Measurements from ENCODE around the gene P2RX2.

Gene P2RX2

GRCh38 chr12:132618683-132619043 lies at the start of gene P2RX2:
P2RX2 (plus strand) TSS chr12:132618776; CDS start chr12:132618817, 41 bp downstream.
- DNase-seq, result no peak

- DNase-seq, result no peak
Observed at GRCh38 chr12:132568826-132569480, 49.6 kb upstream of the P2RX2 start.

GRCh38 chr12:132569856-132570480 lies 48.6 kb upstream of the P2RX2 start:
- no peak for DNase-seq

GRCh38 chr12:132570635-132571034 lies 47.9 kb upstream of the P2RX2 start:
- DNase-seq, result no peak

- DNase-seq, result no peak
Observed at GRCh38 chr12:132571051-132571450, 47.5 kb upstream of the P2RX2 start.

- DNase-seq, result no peak
Observed at GRCh38 chr12:132571598-132571997, 47.0 kb upstream of the P2RX2 start.

GRCh38 chr12:132572106-132572505 lies 46.5 kb upstream of the P2RX2 start:
- no peak for DNase-seq

GRCh38 chr12:132572801-132573760 lies 45.5 kb upstream of the P2RX2 start:
- no peak for DNase-seq

GRCh38 chr12:132574271-132574996 lies 44.1 kb upstream of the P2RX2 start:
- DNase-seq, result no peak

GRCh38 chr12:132575661-132576060 lies 42.9 kb upstream of the P2RX2 start:
- DNase-seq, result no peak

- no peak for DNase-seq
Observed at GRCh38 chr12:132576701-132577100, 41.9 kb upstream of the P2RX2 start.

- DNase-seq, result no peak
Observed at GRCh38 chr12:132577191-132577920, 41.2 kb upstream of the P2RX2 start.

GRCh38 chr12:132578118-132578517 lies 40.5 kb upstream of the P2RX2 start:
- no peak for DNase-seq

- no peak for DNase-seq
Observed at GRCh38 chr12:132578826-132579225, 39.8 kb upstream of the P2RX2 start.

- DNase-seq, result no peak
Observed at GRCh38 chr12:132579744-132580143, 38.8 kb upstream of the P2RX2 start.

GRCh38 chr12:132580701-132581292 lies 37.8 kb upstream of the P2RX2 start:
- DNase-seq, result no peak

- DNase-seq, result no peak
Observed at GRCh38 chr12:132581348-132582057, 37.1 kb upstream of the P2RX2 start.

- DNase-seq, result no peak
Observed at GRCh38 chr12:132582058-132582420, 36.5 kb upstream of the P2RX2 start.

GRCh38 chr12:132582582-132583410 lies 35.8 kb upstream of the P2RX2 start:
- DNase-seq, result no peak

GRCh38 chr12:132583411-132583710 lies 35.2 kb upstream of the P2RX2 start:
- no peak for DNase-seq

GRCh38 chr12:132583736-132584135 lies 34.8 kb upstream of the P2RX2 start:
- DNase-seq, result no peak
